Liver (tissue), 3 donors: ENCODE data around the gene RAG2.

Source experiments
- CTCF ChIP-seq: fragments of 150-350 bp; IDR thresholded peaks from 2 replicates; pipeline ENCODE4 v1.5.1; 2017; ENCODE audit warnings: improper control_type of control experiment, low read depth, low read length; ENCODE audit not compliant: missing input control
- JUND ChIP-seq, 2 donors: IDR thresholded peaks; 2 replicates each; pipeline ENCODE4 v1.6.1; 2016; ENCODE audit warnings: antibody characterized with exemption in 2 of 2
- RXRA ChIP-seq, 2 donors: IDR thresholded peaks; 2 replicates each; pipeline ENCODE4 v1.6.1; 2017 to 2018; ENCODE audit warnings: antibody characterized with exemption in 2 of 2, mild to moderate bottlenecking in 1 of 2
- SP1 ChIP-seq: IDR thresholded peaks from 2 replicates; pipeline ENCODE4 v1.6.1; 2018; ENCODE audit warnings: antibody characterized with exemption, mild to moderate bottlenecking
- YY1 ChIP-seq: IDR thresholded peaks from 2 replicates; pipeline ENCODE4 v1.6.1; 2016; ENCODE audit warnings: antibody characterized with exemption, mild to moderate bottlenecking
- donor health status: healthy.
- donor health status: healthy.

GRCh38 chr11:36600180-36600579, 2.1 kb upstream of the RAG2 start:
- TF ChIP-seq CTCF (no peak), RXRA (IDR thresholded peaks at IDR 0.05) (no peak), JUND (IDR thresholded peaks at IDR 0.05) (no peak), SP1 (no peak), YY1 (no peak)
